ENCODE data around the gene ITPR2. TPM values are rescaled to one million over a fixed set of nuclear protein-coding genes. Genes with fewer than 3 reads are reported as not detected.
"Not testable (repeated sequence)": the region's sequence is repeated elsewhere in the genome, so short reads cannot be mapped to it uniquely, and the experiment has no call there.

Gene ITPR2
- total RNA-seq, 4 donors from 2014 or later: 32.6 to 87.5 (median 51.9) TPM

- no peak for TF ChIP-seq POLR2A (IDR thresholded peaks at IDR 0.05)
- Histone ChIP-seq H3K9me3 (no peaks in the 10 kb centered on the region), H3K27ac (no peak overlapping the region), H3K27me3 (no peaks in the 10 kb centered on the region), H3K4me3 (no peak overlapping the region), H3K36me3 (no peaks in the 10 kb centered on the region), H3K4me1 (peaks cover 0 to 12% (median 0%) of the 10 kb centered on the region in 4 donors)
- no peak for DNase-seq
These were observed 65.9 kb downstream of the ITPR2 start for GRCh38 chr12:26767116-26767515.

- Histone ChIP-seq H3K27me3 (no peaks in the 10 kb centered on the region), H3K9me3 (no peaks in the 10 kb centered on the region), H3K27ac (no peak overlapping the region), H3K4me1 (no peaks in the 10 kb centered on the region), H3K36me3 (no peaks in the 10 kb centered on the region), H3K4me3 (no peak overlapping the region)
- TF ChIP-seq POLR2A (IDR thresholded peaks at IDR 0.05) (no peak), CTCF (IDR thresholded peaks at IDR 0.05) (no peak)
- DNase-seq: no peak
These were observed 70.8 kb downstream of the ITPR2 start for GRCh38 chr12:26762186-26762585.

- H3K4me1 ChIP-seq: no peaks in the 10 kb centered on the region
- H3K4me3 ChIP-seq: no peak overlapping the region
- DNase-seq: no peak
- no peak overlapping the region for H3K27ac ChIP-seq
- TF ChIP-seq CTCF (IDR thresholded peaks at IDR 0.05) (no peak), POLR2A (IDR thresholded peaks at IDR 0.05) (no peak)
- H3K9me3 ChIP-seq: no peaks in the 10 kb centered on the region
- H3K27me3 ChIP-seq: no peaks in the 10 kb centered on the region
- H3K36me3 ChIP-seq: no peaks in the 10 kb centered on the region
These were observed 71.2 kb downstream of the ITPR2 start for GRCh38 chr12:26761775-26762174.

GRCh38 chr12:26760657-26761293 lies 72.2 kb downstream of the ITPR2 start:
- Histone ChIP-seq H3K36me3 (no peaks in the 10 kb centered on the region), H3K9me3 (no peaks in the 10 kb centered on the region), H3K27me3 (no peaks in the 10 kb centered on the region), H3K27ac (no peak overlapping the region), H3K4me3 (no peak overlapping the region), H3K4me1 (no peaks in the 10 kb centered on the region)
- TF ChIP-seq CTCF (IDR thresholded peaks at IDR 0.05) (no peak), POLR2A (IDR thresholded peaks at IDR 0.05) (no peak)
- no peak for DNase-seq

GRCh38 chr12:26755362-26755761 lies 77.6 kb downstream of the ITPR2 start:
- not testable (repeated sequence) for H3K9me3 ChIP-seq, H3K4me3 ChIP-seq, H3K27me3 ChIP-seq, DNase-seq, H3K36me3 ChIP-seq, H3K27ac ChIP-seq, H3K4me1 ChIP-seq

- no peak for DNase-seq
- peaks cover 0 to 11% (median 4%) of the 10 kb centered on the region in 4 donors for H3K4me1 ChIP-seq
- H3K27me3 ChIP-seq: no peaks in the 10 kb centered on the region
- H3K36me3 ChIP-seq: no peaks in the 10 kb centered on the region
- no peak for TF ChIP-seq POLR2A (IDR thresholded peaks at IDR 0.05)
- TF ChIP-seq CTCF (IDR thresholded peaks at IDR 0.05): no peak
- H3K27ac ChIP-seq: no peak overlapping the region
- no peaks in the 10 kb centered on the region for H3K9me3 ChIP-seq
- no peak overlapping the region for H3K4me3 ChIP-seq
These were observed 78.8 kb downstream of the ITPR2 start for GRCh38 chr12:26754148-26754547.

- H3K9me3 ChIP-seq: no peaks in the 10 kb centered on the region
- DNase-seq: no peak
These were observed 81.8 kb downstream of the ITPR2 start for GRCh38 chr12:26751179-26751578.

More at GRCh38 chr12:26751179-26751578, 81.8 kb downstream of the ITPR2 start:
- Histone ChIP-seq H3K4me1 (peaks cover 0 to 17% (median 6%) of the 10 kb centered on the region in 4 donors), H3K36me3 (no peaks in the 10 kb centered on the region), H3K4me3 (no peak overlapping the region), H3K27ac (no peak overlapping the region), H3K27me3 (no peaks in the 10 kb centered on the region)
- TF ChIP-seq CTCF (IDR thresholded peaks at IDR 0.05): no peak
- no peak for TF ChIP-seq POLR2A (IDR thresholded peaks at IDR 0.05)

All from Peyer's patch (tissue), 4 donors.